DMS53 treated with DMSO at 0.1 percent for 48 hours (cell line): ENCODE data around the gene SHE.
A peak's percentile ranks its signal among the peaks of the same experiment; 100 is the strongest.
"Not testable (repeated sequence)": the region's sequence is repeated elsewhere in the genome, so short reads cannot be mapped to it uniquely, and the experiment has no call there.

ENCODE experiments used
- DNase-seq: peaks from one replicate; lab custom pipeline; 2025; ENCODE audit not compliant: unreplicated experiment; lab: John Stamatoyannopoulos, UW

Gene SHE

DNA sequence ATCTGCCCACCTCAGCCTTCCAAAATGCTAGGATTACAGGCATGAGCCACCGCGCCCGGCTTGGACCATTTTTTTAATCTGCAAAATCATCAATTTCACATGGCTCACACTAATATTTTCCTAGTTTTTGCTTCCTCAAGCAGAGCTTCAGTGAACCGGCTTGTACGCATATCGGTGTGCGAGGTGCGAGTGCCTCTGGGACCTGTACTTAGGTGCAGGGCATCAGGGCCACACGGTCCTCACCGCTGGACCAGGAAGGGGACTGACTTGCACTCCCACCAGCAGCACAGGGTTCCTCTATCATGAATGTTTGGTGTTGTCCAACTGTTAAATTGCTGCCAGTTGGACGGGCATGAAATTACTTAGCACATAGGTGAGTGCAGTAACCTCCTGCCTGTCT is 15.4 kb upstream of the SHE start:
- no peak for DNase-seq

DNA sequence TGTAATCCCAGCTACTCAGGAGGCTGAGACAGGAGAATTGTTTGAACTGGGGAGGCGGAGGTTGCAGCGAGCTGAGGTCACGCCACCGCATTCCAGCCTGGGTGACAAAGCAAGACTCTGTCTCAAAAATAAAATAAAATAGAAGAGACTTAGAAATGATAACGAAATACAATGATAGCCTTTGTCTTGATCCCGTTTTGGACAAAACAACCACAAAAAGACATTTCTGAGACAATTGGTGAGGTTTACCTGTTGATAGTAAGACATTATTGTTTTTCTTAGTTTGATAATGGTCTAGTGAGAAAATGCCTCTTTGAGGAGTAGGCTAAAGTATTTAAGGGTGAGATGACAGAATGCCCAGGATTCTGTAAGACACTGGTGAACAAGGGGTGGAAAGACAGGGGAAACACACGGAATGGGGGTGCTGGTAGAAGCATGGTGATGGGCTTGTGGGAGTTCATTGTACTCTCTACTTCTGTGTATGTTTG is 11.9 kb upstream of the SHE start:
- no peak for DNase-seq

DNA sequence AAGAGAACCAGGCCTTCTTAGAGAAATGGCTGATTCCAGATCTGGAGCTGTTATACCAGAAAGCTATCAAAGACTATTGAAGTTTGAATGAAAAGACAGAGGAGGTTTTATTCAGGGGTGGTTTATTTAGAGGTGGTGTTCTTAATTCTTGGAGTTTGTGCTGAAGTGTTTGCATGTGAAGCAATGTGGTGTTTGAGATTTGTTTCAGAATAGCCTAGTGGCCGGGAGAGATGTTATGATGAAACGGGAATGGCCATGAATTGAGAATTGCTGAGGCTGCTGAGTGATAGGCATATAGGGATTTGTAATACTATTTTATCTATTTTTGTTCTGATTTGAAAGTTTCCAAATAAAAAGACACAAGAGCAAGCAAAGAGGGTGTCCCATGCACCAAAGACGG is 10.5 kb upstream of the SHE start:
- no peak for DNase-seq

DNA sequence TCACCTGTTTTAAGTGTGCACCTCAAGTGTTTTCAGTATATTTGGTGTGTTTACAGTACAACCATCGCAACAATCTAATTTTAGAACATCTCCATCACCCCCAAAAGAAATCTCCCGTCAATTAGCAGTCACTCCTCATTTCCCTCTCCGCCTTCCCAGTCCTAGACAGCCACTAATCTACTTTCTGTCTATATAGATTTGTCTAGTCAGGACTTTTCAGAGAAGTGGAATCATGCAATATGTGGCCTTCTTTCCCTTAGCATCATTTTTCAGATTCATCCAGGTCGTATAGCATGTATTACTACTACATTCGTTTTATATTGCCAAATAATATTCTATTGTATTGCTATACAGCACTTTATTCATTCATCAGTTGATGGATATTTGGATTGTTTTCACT is 1.7 kb upstream of the SHE start:
- no peak for DNase-seq

DNA sequence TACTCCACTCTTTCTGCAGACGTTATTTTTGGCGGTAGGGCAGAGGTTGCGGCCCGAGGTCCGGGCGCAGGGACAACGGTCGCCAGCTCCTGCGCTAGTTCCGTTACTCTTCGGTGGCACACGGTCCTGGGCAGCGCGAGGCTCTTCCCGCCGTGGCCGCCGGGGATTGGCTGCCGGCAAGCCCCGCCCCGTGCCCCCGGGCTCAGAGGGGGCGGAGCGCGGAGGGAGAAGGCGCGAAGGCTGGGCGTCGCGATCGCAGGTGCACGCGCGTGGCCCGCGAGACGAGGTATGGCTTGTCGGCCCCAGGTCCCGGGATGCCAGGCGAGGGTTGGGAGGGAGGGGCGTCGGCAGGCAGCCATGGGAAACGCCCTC is 518 bp upstream of the SHE start:
- no peak for DNase-seq

DNA sequence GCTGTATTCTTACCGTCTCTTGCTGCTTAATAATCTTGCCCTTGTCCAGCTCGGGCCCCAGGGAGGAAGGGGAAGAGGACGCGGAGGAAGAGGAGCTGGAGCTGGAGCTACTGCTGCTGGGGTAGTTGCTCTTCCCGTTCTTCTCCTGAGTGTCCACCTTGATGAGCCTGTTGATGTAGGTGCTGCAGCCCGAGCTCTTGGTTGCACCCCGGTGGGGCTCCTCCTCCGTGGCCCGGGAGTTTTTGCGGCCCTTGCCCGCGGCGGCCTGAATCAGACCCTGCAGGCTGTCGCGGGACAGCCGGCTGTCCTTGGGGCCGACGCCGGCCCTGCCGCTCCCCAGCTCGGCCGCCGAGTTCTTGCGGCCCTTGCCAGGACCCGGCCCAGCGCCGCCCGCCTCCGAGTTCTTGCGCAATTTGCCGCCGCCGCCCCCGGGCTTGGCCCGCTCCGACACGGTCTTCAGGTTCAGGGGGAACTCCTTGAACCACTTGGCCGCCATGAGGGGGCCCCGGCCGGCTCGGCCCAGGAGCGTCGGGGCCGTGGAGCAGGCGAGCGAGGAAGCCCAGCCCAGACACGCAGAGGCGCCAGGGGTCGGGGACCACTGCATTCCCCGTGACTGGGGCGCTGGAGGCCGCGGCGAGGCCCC is 668 bp downstream of the SHE start:
- DNase-seq: no peak

DNA sequence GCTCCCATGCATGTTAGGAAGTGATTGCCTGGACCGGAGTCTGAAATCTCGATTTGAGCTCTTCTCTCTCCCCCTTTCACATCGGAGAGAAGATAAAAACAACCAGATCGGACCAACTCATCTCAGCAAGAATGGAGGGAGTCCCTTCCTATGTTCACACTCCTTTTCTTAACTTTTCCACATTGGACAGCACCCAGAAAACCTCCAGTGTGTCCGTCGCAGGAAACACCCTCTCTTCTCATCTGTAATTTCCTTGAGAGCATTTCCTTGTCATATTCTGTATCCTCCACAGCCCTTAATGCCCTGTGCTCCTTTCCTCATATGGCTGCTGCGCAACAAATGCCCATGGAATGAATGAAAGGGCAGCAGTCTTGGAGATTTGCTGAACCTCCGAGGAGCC is 1.7 kb downstream of the SHE start:
- no peak for DNase-seq

DNA sequence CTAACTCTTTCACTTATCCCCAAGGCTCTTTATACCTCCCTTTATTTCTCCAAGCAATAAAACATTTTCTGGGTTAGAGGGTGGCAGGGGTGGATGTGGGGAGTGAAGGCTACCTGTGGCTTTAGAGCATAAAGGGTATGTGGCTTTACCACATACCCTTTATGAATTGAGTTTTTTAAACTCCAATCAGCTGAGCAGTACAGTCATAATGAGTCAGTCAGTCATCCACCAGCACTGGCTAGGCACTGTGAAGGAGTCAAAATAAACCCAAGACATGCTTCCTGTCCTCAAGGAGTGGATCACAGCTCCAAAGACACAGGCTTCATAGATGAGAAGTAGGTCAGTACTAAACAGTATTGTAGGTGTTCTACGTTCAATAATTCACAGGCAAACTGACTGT is 2.8 kb downstream of the SHE start:
- DNase-seq: no peak

DNA sequence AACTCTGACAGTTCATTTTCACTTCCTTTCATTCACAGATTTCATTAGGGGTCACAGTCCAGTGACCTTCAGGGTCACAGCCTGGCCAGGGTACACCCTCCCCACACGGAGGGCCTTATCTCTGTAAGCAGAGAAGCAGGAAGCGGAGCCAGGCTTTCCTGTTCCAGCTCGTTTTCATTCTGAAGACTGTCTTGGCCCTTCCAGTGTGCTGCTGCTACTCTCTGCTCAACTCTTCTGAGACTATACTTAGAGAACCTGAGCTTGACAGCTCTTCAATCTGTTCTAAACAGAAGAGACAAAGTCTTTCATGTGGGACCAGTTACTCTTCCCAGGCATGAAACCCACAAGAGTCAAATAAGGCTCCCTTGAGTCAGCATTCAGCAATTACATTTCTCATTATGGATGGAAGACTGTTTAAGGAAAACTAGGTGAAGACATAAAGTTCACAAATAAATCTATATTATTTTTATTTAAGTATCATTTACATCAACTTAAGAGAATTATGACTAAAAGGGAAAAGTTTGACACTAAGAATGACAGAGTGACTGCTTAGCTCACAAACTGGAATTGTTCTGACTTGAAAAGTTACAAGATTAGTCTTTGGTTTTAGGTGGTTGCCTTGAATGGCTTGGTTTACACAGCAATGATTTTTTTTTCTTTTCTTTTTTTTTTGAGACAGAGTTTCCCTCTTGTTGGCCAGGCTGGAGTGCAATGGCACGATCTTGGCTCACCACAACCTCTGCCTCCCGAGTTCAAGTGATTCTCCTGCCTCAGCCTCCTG is 5.0 kb downstream of the SHE start:
- DNase-seq: no peak

DNA sequence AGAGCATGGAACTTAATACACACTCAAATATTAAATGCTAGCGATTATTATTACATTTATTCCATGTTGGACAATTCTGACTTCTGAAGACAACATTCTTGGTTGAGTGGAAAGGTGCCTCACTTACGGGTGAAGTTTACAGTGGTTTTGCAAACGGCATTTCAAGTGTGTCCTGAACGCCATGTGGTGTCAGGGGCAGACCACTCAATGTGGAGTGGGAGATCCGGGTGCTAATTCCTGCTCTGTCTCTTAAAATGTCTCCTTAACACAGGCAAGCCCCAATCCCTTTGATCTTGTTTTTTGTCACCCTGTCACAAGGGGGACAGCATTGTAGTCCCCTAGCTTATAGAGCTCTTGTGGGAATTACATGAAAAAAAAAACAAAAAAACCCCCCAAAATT is 5.8 kb downstream of the SHE start:
- DNase-seq: no peak

DNA sequence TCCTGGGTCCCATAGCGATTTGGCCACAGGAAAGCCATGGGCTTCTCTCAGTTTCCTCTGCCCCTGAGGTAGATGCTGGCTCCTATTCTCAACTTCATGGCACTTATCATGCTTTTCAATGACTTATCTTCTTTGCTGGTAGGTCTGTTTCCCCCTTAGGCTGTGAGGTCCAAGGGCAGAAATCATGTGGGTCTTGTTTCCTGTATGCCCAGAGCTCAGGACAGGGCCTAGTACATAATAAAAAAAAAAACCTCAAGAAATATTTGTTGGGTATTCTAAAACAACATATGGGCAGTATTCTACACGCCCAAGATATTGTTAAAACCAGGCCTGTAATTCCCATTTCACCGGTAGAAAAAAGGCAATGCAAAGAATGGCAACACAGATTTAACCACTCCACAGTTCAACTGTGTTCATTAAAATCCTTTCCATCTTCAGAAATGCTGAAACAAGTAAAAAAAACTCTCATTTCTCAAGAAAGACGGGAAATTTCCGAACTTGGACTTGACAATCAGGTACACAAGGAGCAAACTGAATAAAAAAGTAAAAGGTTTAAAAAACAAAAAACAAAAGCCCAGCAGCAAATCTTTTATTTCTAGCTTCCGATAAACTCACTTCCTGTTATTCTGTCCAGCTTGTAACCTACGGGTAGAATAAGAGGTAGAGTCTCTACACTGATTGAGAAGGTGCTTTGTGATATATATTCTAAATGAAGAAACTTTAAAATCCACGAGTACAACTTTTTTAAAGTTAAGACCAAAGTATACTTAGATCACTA is 6.5 kb downstream of the SHE start:
- DNase-seq: no peak

DNA sequence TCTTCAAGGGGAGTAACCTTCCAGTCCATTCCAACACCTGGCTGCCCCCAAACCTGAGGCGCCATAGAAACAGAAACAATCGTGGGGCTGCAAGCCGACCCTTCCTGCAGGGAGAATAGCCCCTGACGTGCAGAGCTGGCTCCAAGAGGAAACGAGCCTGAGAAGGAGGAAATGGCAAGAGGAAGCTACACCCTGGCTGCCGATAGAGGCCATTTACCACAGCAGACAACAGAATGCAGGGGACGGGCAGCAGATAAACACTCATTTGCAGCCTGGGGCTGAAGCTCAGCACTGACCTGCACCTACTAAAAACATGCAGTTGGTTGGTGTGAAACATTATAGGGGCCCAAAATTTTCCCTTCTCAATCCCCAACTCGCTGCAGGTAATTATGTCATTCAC is 8.9 kb downstream of the SHE start:
- no peak for DNase-seq

DNA sequence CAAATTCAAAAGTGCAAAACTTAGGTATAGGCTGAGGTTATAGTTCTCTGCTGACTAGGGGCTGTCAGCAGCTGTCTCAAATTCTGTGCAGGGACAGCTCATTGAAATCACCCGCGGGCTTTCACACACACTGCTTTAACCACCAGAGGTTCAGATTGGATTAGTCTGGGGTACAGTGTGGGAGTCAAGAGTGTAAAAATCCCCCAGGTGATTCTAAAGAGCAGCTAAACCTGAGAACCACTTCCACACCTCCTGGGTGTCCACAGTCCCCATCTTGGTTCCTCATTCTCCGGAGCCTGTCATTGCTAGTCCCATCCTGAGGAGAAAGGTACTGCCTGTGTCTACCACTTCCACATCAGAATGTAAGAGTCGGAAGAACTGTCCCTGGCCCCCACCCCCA is 10.1 kb downstream of the SHE start:
- DNase-seq: no peak

DNA sequence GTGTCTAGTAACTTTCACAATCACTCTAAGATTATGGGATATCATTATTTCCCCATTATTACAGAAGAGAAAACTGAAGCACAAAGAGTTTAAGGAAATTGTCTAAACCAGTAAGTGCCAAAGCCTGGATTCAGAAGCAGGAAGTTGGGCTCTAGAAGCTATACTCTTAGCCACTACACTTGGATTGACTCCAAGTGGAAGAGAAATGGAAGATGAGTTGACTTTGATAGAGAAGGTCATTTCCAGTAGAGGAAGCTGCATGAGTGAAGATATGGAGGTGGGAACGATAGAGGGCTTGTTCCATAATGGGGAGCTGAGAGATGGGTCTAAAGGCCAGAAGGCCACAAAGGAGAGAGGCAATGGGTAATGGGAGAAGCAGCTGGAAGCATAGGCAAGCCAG is 11.9 kb downstream of the SHE start:
- DNase-seq: no peak

DNA sequence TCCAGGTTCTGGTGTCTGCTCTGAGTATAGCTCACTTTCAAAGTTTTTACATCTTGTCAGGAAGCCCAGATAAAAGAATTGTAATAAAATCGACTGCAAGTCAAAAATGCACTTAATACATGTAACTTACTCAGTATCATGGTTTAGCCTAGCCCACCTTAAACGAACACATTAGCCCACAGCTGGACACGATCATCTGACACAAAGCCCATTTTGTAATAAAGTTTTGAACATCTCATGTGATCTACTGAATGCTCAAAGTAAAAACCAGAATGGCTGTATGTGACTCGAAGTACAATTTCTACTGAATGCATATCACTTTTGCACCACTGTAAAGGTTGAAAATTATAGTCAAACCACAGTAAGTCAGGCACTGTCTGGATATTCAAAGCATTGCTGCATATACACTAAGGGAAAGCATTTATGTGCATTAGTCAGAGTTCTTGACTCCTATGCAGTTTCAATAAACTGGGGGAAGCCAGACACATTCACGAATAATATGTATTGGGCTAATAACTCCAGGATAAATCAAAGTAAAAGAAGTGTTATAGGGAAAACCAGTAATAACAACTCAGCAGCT is 12.4 kb downstream of the SHE start:
- DNase-seq: no peak

DNA sequence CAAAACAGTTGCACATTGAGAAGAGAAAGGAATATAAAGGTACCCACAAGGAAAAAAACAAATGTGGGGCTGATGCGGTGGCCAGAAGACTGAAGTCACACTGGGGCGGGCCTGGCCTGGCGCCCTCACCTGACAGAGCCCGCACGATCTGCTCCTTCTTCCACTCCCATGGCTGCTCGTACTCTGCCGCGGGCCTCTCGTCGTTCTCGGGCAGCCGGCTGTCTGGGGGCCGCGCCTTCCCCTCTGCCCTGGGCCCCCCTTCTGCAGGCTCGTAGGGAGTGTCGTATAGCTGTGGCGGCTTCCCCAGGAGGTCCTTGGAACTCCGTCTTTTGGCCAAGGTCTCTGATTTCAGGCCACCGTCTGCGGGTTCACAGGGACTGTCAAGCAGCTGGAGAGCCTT is 13.3 kb downstream of the SHE start:
- no peak for DNase-seq

DNA sequence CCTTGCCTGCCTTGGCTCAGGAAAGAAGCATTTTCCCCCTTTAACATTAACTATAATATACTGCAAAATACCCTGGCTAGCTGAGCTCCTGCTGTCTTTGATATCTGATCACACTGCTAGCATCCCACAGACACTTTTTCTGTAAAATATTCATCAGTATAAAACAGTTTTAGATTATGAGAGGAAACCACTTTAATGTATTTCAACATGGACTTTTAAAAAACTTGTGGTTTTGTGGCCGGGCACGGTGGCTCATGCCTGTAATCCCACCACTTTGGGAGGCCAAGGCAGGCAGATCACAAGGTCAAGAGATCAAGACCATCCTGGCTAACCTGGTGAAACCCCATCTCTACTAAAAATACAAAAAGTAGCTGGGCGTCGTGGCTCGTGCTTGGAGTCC is 15.5 kb downstream of the SHE start:
- DNase-seq: not testable (repeated sequence)

DNA sequence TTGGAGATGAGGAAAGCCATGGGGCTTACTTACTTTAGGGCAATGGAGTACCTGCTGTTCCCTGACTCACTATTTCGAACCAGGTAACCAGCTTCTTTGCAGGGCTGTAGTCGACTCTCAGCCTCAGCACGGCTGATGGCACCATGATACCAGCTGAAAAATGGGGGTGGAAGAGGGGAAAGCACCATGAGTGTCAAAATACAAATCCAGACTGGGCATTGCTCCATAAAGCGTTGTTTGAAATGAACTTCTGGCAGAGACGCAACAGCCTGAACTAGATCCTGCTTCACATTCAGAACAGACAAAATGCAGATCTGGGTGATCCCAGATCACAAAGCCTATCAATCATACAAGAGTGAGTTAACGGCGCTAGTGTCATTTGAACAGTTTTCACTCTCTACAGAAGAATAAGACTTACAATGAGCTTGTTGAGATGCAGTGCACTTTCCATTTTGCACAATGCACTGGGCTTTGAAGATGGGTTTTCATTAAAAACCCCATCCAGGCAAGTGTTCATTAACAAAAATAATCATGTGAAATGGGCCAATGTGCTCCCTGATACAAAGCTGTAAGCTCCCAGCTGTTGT is 16.2 kb downstream of the SHE start:
- DNase-seq: no peak

DNA sequence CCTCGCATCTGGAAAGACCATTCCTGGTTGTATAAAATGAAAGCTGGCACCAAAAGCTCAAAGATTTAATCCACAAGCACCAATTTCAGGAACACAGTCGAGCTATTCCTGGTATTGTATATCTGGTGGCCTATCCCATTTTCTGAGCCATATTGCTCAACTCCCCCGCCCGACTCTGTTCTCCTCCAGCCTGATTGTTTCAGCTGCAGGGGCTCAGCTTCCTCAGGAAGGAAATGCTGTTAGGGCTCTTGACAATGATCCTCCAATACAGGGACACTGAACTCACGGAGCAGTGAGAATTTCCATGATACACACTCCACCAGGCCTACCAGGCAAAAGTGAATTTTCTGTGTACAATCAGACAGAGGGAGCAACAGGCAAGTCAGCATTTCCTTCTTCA is 17.1 kb downstream of the SHE start:
- no peak for DNase-seq

DNA sequence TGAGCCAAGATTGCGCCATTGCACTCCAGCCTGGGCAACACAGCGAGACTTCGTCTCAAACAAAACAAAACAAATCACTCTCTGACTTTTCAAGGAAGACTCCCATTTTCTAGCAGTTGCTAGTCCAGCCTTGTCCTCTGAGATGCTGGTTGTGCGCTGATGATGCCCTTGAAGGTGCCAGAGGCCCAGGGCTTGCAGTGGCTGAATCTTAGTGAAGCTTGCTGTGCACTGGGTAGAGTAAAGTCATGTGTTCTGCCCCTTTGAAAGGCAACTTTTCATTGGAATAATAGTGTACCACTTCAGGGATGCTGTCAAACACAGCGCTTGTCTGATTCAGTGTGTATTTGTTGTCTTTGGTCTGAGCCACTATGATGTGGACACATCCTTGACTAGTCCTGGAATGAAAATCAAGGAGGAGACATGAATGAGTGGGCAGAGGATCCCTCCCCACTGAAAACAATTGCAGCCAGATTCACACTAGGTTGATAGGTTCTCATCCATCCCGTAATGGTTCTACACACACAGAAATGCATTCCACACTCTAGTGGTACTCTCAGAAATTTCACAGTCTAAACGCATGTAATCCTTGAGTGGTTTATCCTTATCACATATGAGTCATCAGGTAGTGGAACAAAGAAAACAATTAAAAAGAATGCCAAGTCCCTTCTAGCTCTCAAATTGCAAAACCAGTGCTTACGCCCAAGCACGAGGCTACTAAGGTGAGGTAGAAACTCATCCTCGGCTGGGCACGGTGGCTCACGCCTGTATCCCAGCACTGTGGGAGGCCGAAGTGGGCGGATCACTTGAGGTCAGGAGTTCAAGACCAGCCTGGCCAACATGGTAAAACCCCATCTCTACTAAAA is 18.0 kb downstream of the SHE start:
- DNase-seq: peak; percentile 22
